HL-60/S4 (cell line): ENCODE measurements around the gene MAGI1.

Experiments
- in situ Hi-C: fragments of 300-500 bp; cut with MboI; formaldehyde crosslinking; loops from 2 replicates; pipeline ENCODE4 v1.14.3; 2022; ENCODE audit warnings: low sequenced_read_pairs

MAGI1 gene

DNA sequence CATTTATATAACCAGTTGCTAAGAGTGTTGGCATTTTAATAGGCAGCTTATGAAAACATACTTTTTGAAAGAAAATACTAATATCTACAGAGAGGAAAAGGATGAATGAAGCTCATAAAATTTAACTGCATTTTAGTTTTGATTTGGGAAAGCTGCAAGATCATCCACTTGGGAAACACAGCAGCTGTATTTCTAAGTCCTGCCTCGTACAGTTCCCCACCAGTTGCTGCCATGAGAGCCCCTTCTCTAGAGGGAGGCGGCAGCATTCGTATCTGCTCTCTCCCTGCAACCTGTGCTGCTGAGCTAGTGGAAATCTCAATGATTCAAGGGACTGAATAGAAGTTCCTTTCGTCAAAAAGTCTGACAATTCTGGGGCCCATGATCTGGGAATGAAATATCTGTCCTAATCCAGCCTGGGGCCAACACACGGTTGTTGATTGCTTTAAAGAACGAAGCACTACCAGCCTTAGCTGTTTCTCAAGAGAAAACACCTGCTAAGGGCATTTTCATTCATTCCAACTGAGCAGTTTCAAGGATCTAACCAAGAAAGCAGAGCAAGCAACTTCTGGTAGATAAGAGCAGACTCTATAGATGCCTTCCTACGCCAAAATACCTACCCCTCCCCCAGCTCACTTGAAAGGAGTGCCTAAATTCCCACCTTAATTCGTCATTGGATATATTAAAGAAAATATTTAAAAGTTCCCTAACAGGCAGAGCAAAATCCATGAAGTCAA, 223.7 kb downstream of the MAGI1 start:
- in situ Hi-C loops = no loop called here

DNA sequence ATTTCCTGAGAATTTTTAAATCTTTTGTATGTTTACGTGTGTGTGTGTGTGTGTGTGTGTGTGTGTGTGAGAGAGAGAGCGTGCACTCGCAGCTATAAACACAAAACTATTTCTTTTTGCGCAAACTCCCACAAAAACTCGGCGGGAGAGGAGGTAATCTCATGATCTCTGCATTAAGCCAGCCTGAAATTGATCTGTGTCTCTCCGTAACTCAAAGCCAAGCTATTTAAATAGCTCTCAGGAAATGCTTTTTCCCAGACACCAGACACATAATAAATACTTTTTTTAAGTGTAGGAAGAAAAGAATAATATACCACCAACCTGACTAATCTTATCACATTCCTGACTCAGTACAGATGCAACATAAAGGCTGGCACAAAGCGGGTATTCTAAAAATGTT, 226.8 kb downstream of the MAGI1 start:
- in situ Hi-C loops = no loop called here

DNA sequence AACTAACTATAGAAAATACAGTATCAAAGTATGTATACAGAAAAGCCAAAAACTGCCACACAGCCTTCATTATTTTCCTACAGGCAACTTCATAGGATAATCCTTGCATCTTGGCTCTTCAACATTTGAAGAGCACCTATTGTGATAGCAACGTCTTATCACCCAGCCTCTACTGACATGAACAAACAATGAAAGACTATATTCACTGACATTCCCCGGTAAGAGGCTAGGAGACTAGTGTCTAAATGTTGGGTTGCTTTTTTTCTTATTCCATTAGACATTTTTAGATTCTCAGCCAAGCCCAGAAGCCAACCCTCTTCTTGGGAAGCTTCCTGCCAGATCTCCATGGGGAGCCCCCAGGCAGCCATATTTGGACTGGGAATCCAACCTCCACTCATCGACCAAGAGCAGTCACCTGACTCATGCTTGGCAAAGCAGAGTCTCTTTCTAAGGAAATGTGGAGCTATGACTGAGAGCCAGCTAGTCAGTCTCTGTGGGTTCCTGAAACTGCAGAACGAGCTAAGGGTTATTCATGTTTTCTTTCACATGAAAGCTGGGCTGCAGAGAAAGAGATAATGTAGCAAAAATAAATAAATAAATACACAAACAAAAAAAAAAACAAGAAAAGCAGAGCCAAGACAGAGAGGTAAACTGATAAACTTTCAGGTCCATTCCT, 227.5 kb downstream of the MAGI1 start:
- in situ Hi-C loops = no loop called here

DNA sequence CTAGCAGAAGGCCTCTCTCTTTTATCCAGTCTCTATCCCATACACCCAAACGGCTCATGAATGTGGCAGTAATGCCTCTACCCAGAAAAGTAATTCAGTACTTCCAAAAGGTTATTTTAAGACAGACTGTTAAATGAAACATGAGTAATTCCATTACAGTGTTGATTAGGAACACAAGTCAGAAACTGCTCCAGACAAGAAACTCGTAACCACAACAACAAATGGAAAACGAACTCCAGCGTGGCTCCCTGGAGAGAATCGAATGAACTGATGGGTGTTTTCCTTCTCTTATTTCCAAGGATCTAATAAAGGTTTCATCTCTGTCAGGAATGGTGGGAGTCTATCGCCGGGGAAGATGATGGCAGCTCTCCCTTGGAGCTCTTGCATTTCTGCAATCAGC, 228.4 kb downstream of the MAGI1 start:
- in situ Hi-C loops = no loop called here

- in situ Hi-C loops = no loop called here
Observed at GRCh38 chr3:65809641-65810150, 229.0 kb downstream of the MAGI1 start.

DNA sequence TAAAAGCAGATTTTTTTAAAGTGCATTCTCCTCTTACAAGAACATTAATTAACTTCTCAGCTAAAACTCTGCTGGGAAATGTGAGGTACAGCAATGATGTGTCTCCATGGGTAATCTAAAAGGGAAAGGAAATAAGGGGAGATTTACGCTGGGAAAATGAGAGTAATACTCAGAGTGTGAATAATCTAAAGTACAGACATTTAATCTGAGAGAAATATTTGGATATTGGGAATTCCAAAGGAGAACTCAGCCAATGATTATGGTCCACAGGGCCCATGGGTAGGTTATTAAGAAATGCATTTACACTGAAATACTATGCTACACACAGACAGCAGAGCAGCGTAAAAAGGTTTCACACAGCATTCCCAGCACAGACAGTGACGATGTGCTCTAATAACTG, 229.9 kb downstream of the MAGI1 start:
- in situ Hi-C loops = no loop called here

- in situ Hi-C loops = no loop called here
Observed at GRCh38 chr3:65808407-65808806, 230.3 kb downstream of the MAGI1 start.

GRCh38 chr3:65807225-65807624, 231.5 kb downstream of the MAGI1 start:
- in situ Hi-C loops = no loop called here

DNA sequence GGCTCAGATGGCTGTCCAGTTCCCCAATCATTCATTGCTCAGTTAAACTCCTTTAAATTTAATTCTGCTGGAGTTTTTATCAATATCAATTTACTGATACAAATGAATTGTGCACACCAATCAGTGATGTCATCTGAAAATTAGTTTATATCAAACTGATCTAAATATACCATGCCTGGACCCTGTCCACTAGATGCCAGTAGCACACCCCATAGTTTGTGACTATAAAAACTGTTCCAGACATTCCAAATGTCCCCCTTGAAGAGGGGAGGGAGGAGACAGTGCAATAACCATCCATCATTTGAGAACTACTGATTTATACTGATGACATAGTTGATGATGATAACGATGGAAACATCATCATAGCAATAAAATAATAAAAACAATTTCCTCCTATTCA, 232.1 kb downstream of the MAGI1 start:
- in situ Hi-C loops = no loop called here

DNA sequence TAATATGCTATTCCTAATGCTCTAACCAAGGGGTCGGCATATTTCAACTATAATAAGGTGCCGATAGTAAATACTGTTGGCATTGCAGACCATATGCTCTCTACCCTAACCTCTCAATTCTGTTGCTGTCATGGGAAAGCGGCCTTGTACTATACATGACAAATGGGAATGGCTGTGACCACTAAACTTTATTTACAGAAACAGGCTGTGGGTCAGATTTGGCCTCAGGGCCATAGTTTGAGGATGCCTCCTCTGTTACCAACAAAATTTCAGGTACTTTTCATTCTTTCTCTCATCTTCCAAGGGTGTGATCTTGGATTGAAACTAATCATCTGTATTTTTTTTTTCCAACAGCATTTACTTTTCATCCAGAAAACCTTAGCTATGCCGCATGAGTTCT, 242.0 kb downstream of the MAGI1 start:
- in situ Hi-C loops = no loop called here

DNA sequence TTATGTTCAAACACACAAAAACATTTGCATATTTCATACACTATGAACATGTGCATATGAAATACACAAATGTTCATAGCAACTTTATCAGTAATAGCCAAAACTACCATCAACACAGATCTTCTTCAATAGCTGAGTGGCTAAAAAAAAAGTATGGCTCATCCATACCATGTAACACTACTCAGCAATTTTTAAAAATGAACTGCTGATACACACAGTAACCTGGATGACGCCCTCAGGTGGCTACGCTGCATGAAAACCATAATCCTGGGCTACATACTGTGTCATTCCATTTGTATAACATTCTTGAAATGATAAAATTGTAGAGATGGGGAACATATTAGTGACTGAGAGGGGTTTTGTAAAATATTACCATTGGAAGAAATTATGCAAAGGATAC, 243.6 kb downstream of the MAGI1 start:
- in situ Hi-C loops = no loop called here

GRCh38 chr3:65793495-65794200, 245.1 kb downstream of the MAGI1 start:
- in situ Hi-C loops = no loop called here

GRCh38 chr3:65788461-65788860, 250.3 kb downstream of the MAGI1 start:
- in situ Hi-C loops = no loop called here

- in situ Hi-C loops = no loop called here
Observed at GRCh38 chr3:65787827-65788226, 250.9 kb downstream of the MAGI1 start.

DNA sequence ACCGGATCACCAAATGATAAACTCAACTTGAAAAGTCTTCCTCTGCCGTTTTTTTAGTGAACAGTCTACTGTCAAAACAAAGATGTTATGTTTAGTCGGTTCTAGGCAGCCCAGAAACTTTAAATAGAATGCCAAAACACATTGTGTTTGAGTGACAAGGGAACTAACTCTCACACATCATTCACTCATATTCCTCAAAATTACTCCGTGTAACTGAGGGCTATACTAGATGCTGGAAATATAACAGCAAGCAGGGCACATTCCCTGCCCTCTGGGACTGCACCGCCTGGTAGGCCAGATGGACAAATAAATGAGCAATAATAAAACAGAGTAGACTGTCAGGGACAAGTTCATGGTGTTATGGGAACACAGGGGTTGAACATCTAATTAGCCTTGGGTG, 251.4 kb downstream of the MAGI1 start:
- in situ Hi-C loops = no loop called here

DNA sequence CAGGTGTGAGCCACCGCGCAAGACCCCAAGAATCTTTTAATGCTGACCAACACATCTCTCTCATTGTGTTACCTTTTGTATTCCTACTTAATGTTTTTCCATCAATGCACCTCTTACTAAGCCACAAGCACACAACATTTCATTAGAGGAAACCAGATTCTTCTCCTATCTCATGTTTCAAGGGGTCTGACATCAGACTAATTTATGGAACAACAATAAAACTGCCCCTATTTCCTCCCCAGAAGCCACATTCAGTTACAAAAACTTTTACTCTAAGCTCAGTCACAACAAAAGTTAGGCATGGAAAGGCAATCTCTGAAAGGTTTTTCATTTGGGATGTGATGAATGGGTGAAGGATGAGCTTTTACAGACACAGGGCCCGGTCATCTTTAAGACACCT, 251.8 kb downstream of the MAGI1 start:
- in situ Hi-C loops = no loop called here

- in situ Hi-C loops = no loop called here
Observed at GRCh38 chr3:65785065-65785645, 253.6 kb downstream of the MAGI1 start.

DNA sequence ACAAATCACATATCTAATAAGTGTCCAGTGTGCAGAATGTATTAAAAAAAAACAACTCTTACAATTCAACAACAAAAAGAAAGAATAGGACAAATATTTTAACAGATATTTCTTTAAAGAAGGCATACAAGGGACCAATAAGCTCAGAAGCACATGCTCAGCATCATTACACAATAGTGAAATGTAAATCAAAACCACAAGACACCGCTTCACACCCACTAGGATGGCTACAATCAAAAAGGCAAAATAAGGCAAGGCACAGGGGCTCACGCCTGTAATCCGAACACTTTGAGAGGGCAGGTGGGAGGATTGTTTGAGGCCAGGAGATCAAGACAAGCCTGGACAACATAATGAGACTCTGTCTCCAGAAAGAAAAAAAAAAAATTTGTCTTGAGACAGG, 255.6 kb downstream of the MAGI1 start:
- in situ Hi-C loops = no loop called here

- in situ Hi-C loops = no loop called here
Observed at GRCh38 chr3:65781594-65781993, 257.1 kb downstream of the MAGI1 start.

GRCh38 chr3:65779390-65779789, 259.3 kb downstream of the MAGI1 start:
- in situ Hi-C loops = no loop called here

DNA sequence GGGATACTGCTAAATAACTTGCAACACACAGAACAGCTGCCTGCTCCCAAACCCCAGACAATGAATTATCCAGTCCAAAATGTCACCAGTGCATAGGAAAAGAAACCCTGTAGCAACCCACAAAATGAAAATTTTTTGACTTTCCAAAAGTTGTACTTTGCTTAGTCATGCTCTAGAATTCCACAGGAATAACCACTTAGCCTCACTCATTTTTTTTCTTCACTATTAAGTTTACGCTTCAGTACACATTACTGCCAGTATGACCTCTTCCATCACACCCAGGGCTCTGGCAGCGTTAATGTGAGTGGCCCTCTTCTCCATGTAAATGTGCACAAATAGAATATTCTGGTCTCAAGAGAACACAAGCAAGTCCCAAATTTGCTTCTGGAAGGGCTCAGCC, 259.8 kb downstream of the MAGI1 start:
- in situ Hi-C loops = no loop called here

DNA sequence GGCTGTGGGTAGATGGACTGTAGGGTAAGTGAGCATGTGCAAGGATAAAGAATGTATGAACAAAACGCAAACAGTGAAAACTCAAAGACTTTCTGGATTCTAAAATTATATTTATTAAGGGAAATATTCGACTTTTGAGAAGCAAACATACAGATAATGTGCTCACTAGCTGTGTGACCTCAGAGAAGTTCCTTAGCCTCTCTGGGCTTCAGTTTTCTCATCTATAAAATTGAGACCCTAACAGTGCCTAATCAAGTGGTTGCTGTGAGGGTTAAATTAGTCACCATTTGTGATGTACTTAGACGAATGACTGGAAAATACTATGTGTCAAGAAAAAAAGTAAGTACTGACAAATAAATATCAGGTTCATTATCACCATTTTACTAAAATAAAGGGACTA, 261.7 kb downstream of the MAGI1 start:
- in situ Hi-C loops = no loop called here
